GM12875 (cell line): ENCODE measurements around the gene SCIN.

Experiments
- H3K4me3 ChIP-seq: one replicate; pipeline ENCODE4 v1.5.1; 2011; ENCODE audit warnings: low read depth, low read length, control low read depth
- TF ChIP-seq, protein P1 (sequence below): IDR thresholded peaks from 2 replicates; pipeline ENCODE4 v1.5.1; 2011; ENCODE audit warnings: low read depth, mild to moderate bottlenecking, control low read depth, inconsistent platforms, low read length, moderate library complexity, borderline replicate concordance; ENCODE audit not compliant: insufficient read depth

Gene SCIN

DNA sequence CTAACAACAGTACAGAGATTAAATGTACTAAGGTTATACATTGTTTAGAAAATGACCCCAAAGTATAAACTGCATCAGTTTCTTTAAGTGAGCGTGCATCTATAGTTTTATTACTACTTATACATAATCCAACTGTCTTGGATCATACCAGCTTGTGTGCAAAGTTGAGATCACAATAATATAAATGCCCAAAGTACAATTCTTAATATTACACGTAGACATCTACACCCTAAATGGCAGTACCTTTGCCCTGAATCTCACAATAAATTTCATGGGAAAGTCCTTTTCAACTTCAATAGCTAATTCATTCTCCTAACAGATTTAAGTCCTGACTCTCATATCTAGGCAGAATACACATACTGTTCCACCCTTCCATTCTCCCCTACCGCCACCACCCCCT is 11.8 kb downstream of the SCIN start:
- TF ChIP-seq, protein P1, sequence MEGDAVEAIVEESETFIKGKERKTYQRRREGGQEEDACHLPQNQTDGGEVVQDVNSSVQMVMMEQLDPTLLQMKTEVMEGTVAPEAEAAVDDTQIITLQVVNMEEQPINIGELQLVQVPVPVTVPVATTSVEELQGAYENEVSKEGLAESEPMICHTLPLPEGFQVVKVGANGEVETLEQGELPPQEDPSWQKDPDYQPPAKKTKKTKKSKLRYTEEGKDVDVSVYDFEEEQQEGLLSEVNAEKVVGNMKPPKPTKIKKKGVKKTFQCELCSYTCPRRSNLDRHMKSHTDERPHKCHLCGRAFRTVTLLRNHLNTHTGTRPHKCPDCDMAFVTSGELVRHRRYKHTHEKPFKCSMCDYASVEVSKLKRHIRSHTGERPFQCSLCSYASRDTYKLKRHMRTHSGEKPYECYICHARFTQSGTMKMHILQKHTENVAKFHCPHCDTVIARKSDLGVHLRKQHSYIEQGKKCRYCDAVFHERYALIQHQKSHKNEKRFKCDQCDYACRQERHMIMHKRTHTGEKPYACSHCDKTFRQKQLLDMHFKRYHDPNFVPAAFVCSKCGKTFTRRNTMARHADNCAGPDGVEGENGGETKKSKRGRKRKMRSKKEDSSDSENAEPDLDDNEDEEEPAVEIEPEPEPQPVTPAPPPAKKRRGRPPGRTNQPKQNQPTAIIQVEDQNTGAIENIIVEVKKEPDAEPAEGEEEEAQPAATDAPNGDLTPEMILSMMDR = no peak
- no peak overlapping the region for H3K4me3 ChIP-seq

DNA sequence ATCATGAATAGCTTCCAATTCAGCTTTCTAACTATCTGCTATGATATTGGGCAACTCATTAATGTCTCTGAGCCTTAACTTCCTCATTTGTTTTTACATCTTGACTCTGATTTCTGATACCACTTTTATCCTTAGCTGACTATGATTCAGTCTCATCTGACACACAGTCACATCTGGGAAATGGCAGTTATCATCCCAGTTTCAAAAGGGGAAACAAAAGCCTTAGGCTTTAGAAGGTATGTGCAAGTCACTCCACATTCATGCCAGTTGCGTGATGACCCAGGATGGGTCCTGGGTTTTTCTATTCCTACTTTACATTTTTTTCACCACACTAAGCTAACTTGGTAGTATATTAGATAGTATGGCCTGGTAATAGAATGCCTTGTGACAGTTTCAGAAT is 12.7 kb downstream of the SCIN start:
- H3K4me3 ChIP-seq = no peak overlapping the region
- TF ChIP-seq, protein P1 = no peak

DNA sequence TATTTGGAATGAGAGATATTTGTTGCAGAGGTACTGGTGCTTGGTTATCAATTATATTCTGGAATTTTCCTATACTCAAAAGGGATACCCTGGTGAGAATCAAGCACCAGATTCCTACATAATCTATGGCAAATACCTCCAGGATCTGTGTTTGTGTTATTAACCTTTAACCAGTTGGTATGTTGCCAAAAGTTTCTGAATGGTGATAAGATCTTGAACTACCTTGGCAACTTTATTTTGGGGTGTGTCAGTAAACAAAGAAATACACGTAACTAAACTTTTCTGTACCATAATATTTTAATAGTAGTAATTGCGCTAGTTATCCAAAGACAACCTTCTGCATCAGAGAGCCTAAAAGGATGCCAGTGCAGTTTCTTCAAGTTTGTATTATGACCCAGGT is 13.4 kb downstream of the SCIN start:
- TF ChIP-seq, protein P1 = no peak
- no peak overlapping the region for H3K4me3 ChIP-seq

DNA sequence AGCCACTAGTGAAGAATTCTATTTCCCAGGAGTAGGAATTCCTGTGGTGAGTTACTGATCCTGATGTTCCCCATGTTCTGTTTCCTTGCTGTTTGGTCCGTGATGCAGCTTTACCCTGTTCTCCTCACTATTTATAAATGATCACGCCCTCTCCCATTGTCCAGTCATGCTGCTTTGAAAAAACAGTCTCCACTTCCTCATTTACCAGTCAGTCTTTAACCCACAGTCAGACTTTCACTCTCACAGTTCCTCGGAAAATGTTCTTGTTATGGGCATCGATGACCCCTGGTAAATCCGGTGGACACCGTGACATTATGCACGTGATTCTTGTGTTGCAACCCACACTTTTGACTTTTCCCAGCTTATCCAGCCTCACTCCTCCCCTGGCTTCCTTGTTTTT is 14.4 kb downstream of the SCIN start:
- TF ChIP-seq, protein P1 = no peak
- H3K4me3 ChIP-seq = no peak overlapping the region

DNA sequence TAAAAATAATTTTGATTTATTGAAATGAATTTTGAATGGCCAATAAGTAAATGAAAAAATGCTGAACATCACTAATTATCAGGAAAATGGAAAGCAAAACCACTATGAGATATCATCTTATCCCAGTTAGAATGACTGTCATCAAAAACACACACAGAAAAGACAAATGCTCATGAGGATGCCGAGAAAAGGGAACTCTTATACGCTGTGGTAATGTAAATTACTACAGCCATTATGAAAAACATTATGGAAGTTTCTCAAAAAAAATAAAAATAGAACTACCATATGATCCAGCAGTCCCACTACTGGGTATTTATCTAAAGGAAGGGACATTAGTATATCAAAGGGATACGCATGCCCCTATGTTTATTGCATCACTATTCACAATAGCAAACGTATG is 15.8 kb downstream of the SCIN start:
- no peak overlapping the region for H3K4me3 ChIP-seq
- TF ChIP-seq, protein P1 = no peak

DNA sequence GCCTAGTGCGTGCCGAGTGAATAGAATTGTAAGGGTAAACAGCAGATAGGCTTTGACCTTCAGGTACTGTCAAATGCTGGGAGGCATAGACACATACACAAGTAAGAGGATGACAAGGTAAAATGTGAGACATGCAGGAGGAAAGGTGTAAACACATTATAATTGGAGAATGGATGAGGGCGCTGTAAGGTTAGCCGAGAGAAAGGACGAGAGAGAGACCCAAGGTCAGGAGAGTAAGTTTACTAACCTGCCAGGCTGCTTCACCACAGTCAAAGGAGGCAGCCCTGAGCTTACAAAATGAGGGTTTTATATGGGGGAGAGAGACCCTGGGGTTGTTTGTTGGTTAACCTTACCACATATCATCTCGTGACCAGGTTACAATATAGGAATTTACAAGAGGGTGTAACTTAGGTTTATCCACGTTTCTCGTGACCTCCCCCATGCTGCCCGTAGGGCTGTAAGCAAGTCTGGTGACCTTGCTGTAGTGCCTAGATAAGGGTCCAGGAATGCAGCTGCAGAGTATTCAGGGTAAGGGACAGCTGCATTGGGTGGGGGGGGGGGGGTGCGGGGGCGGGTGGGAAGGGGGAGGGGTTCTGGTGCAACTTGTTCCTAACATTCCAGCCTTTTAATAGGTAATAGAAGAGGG is 17.9 kb downstream of the SCIN start:
- TF ChIP-seq, protein P1 = no peak

DNA sequence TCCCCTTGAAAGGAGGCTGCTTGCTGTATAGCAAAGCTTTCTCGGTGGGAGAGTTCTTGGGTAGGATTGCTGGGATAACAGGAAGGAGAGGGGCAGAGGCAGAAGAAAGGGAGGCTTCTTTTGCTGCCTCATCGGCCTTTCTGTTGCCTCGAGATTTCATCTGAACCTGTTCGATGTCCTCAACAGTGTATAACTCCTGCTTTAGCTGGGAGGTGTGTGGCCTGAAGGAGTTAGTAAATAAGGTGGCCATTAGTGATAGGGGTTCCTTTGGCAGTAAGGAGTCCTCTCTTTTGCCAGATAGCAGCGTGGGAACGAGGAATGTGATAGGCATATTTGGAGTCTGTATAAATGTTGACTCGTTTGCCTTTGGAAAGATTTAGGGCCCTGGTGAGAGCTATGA is 20.0 kb downstream of the SCIN start:
- TF ChIP-seq, protein P1 = no peak
- H3K4me3 ChIP-seq = no peak overlapping the region

More for the DNA sequence above, 17.9 kb downstream of the SCIN start:
- H3K4me3 ChIP-seq = no peak overlapping the region
